Hematopoietic multipotent progenitor cell (in vitro differentiated cells): Measurements from ENCODE around the gene ZNF793. TPM values are rescaled to one million over a fixed set of nuclear protein-coding genes. Genes with fewer than 3 reads are reported as not detected.

Source experiments
- DNase-seq, 3 donors: peaks; one replicate each; pipeline ENCODE4 v3.0.0-alpha.2; 2011 to 2015; ENCODE audit warnings: low read depth in 2 of 3, low spot score in 2 of 3
- total RNA-seq: library from RNA; depleted of rRNA; stranded (reverse); fragments of >200 nt; gene quantifications from one replicate; pipeline ENCODE4 v1.2.3, GENCODE V29; 2012

ZNF793 gene
- total RNA-seq, 1 donor: 4.6 TPM

DNA sequence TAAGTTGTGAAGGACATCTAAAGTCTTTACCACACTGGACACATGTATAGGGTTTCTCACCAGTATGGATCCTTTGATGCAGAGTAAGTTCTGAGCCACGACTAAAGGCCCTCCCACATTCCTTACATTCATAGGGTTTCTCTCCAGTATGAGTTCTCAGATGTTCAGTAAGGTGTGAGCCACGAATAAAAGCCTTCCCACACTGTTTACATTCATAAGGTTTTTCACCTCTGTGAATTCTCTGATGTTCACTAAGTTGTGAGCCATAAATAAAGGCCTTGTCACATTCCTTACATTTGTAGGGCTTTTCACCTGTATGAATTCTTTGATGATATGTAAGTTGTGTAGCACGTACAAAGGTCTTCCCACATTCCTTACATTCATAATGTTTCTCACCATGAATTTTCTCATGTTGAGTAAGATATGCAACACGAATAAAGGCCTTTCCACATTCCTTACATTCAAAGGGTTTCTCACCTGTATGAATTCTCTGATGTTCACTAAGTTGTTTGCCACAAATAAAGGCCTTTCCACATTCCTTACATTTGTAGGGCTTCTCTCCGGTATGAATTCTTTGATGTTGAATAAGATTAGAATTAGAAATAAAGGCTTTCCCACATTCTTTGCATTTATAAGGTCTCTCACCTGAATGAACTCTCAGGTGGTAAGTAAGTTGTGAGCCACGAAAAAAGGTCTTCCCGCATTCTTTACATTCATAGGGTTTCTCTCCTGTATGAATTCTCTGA, 58.1 kb downstream of the ZNF793 start:
- no peak for DNase-seq

DNA sequence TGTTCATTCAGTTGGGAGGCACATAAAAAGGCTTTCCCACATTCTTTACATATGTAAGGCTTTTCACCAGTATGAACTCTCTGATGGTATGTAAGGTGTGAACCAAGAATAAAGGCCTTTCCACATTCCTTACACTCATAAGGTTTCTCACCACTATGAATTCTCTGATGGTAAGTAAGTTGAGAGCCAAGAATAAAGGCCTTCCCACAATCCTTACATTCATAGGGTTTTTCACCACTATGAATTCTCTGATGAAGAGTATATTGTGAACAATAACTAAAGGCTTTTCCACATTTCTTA, 58.6 kb downstream of the ZNF793 start:
- DNase-seq: peak in 1 of 3 donors; percentile 13

DNA sequence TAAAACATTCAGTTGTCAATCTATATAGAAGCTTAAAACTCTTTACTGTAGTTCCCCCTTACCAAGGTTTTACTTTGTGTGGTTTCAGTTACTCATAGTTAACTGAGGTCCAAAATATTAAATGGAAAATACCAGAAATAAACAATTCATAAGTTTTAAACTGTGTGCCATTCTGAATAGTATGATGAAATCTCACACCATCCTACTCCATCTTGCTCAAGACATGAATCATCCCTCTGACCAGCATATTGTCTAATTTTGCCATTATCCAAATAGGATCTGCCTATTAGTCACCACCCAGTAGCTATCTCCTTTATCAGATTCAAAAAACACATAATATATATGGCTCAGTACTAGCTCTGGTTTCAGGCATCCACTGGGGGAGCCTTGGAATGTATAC, 65.5 kb downstream of the ZNF793 start:
- no peak for DNase-seq

DNA sequence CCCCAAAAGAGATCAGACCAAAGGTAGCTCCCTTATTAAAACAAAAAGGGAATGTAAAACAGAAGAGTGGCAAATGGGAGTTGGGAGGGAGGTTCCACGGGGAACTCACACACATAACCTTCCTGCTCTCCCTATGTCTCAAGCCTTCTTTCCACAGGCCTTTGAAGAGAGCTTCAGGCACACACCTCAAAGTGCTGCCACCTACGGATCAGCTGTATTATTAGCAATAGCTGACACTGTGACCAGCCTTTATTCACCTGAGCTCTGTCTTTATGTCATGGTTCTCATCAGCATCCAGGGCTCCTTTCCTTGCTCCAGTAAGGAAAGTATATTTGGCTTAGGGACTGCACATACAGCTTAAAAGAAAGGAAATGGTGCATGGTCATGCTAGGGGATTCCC, 76.6 kb downstream of the ZNF793 start:
- DNase-seq: no peak

Other genes starting within 250 kb of the ZNF793 start
- 5.7 TPM for gene ZNF527, start 135.8 kb upstream of the ZNF793 start, total RNA-seq
- gene ZNF569, start 39.5 kb upstream of the ZNF793 start, total RNA-seq: 5.1 TPM
- 4.0 TPM for gene ZNF570, start 37.6 kb upstream of the ZNF793 start, total RNA-seq
- gene ZNF571, start 87.9 kb downstream of the ZNF793 start, total RNA-seq: 4.0 TPM
- gene ZNF540, start 87.9 kb downstream of the ZNF793 start, total RNA-seq: 1.1 TPM
- 7.0 TPM for gene ZFP30, start 148.5 kb downstream of the ZNF793 start, total RNA-seq
- gene ZNF607, start 212.8 kb downstream of the ZNF793 start, total RNA-seq: 4.3 TPM